ENCODE measurements around the gene CXCL12.

The CXCL12 gene

DNA sequence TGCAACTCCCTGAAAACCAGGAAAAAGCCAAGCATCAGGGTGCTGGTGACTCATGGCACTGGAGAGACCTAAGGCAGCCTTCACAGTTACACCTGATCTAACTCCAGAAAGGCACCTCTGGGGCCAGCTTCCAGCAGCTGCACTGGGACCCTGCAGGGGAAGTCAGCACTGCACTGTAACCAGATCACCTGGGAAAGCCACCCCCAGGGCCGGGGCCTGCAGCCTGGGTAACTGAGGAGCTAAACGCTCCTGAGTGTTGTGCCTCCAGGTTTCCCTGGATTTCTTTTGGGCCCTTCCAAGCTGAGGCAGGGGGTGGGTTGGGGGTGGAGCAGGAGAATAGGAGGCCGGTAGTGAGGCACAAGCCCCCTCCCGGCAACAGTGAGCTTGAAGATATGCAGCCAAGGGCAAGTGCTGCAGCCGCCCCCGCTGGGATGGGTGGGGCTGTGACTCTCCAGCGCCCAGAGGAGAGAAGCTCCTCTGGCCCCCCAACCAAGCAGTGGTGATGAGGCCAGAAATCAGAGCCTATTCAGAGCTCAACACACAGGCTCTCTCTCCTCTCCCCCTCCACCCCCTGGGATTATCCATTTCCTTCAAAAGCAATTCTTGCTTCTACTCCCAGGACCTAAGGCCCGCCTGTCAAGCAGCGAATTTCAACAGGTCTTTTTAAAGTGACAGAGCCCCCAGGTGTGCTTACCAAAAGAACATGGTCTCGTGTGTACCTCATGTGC is 2.6 kb downstream of the CXCL12 start:
- H3K27me3 ChIP-seq (ENCODE audit: control insufficient read depth, insufficient read depth, low read length) = peaks cover 18% of the 10 kb centered on the region
- peak overlapping the region; percentile 94 for H3K4me2 ChIP-seq (ENCODE audit: low read length)
- H3K4me3 ChIP-seq (ENCODE audit: low read length) = peak overlapping the region; percentile 76
- no peaks in the 10 kb centered on the region for H3K9me3 ChIP-seq (replicated peaks; ENCODE audit: low read length)
- peaks cover 17% of the 10 kb centered on the region for H3K4me1 ChIP-seq (ENCODE audit: control insufficient read depth, insufficient read depth, low read length)
- H3K36me3 ChIP-seq (ENCODE audit: insufficient read depth, low read length) = no peaks in the 10 kb centered on the region
- H3K9ac ChIP-seq (ENCODE audit: low read depth, low read length) = no peak overlapping the region

DNA sequence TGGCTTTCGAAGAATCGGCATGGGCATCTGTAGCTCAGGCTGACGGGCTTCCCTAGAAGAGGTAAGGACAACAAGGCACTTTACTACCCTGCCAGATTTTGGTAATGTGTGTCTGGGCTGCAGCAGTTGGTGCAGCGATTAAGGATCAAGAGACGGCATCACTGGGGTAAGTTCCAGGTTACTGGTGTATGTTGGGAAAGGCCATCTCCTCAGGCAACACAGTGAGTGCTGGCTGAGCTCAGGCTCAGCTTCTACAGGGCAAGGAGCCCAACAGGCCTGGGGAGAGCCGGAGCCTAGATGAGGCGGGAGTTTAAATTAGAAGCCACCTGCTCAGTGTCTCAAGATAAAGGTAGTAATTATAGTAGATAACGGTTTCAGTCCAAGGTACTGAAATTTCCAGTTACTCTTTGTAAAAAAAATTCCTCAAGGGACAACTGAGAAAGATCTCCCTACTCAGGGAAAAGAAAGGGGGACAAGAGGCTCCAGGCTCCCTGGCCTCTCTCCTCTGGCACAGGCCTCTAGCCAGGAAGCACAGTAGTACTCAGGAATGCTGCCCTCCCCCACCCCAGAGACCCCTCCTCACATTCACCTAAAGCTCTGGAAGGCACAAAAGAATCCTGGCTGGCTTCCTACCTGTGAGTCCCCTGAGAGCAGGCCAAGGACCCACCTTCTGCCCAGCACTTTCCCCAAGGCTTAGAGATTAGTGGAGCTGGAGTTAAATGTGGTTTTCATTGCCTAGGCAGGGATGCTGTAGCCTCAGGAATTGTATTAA is 3.9 kb downstream of the CXCL12 start:
- Histone ChIP-seq H3K4me1 (ENCODE audit: control insufficient read depth, insufficient read depth, low read length) (peaks cover 26% of the 10 kb centered on the region), H3K4me3 (ENCODE audit: low read length) (no peak overlapping the region), H3K27me3 (ENCODE audit: control insufficient read depth, insufficient read depth, low read length) (peaks cover 18% of the 10 kb centered on the region), H3K9me3 (replicated peaks; ENCODE audit: low read length) (no peaks in the 10 kb centered on the region), H3K9ac (ENCODE audit: low read depth, low read length) (no peak overlapping the region), H3K36me3 (ENCODE audit: insufficient read depth, low read length) (no peaks in the 10 kb centered on the region), H3K4me2 (ENCODE audit: low read length) (no peak overlapping the region)

DNA sequence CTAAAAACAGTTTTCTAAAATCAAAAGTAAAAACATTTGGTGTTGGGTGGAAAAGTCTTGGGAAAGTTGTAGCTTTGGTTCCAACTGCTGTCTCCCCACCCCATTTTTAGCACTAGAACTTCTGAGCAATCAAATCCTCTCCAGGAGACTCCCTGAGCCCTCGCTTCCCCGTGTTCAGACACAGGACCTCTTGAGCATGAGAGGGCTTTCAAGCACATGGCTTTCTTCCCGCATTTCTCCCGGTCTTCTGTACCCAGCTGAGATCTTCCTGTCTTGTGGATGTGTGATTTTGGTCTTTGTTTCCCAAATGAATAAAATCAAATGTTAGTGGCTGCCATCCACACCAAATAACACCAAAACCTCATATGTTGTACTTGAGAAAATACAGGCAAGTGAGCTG is 5.0 kb downstream of the CXCL12 start:
- Histone ChIP-seq H3K4me3 (ENCODE audit: low read length) (no peak overlapping the region), H3K27me3 (ENCODE audit: control insufficient read depth, insufficient read depth, low read length) (peaks cover 18% of the 10 kb centered on the region)

DNA sequence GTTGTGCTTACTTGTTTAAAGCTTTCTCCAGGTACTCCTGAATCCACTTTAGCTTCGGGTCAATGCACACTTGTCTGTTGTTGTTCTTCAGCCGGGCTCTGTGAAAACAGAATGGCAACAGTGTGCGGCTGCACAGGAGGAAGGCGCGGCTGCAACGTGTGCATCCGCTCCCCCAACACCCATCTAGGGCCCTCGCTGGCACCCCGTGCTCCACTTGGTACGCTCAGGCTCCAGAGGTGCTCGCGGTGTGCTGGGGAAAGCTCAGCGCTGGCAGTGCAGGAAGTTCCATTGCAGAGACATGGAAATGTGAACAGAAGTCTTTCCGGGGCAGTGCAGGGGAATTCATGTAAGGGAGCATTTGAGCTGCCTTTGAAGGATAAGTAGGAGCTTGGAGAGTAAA is 6.3 kb downstream of the CXCL12 start:
- Histone ChIP-seq H3K4me1 (ENCODE audit: control insufficient read depth, insufficient read depth, low read length) (peaks cover 16% of the 10 kb centered on the region), H3K27me3 (ENCODE audit: control insufficient read depth, insufficient read depth, low read length) (peaks cover 9% of the 10 kb centered on the region), H3K9me3 (replicated peaks; ENCODE audit: low read length) (no peaks in the 10 kb centered on the region), H3K4me2 (ENCODE audit: low read length) (no peak overlapping the region), H3K36me3 (ENCODE audit: insufficient read depth, low read length) (no peaks in the 10 kb centered on the region), H3K9ac (ENCODE audit: low read depth, low read length) (no peak overlapping the region), H3K4me3 (ENCODE audit: low read length) (no peak overlapping the region)

More for the DNA sequence above, 5.0 kb downstream of the CXCL12 start:
- no peak overlapping the region for H3K4me2 ChIP-seq (ENCODE audit: low read length)
- no peaks in the 10 kb centered on the region for H3K36me3 ChIP-seq (ENCODE audit: insufficient read depth, low read length)
- H3K4me1 ChIP-seq (ENCODE audit: control insufficient read depth, insufficient read depth, low read length) = peaks cover 26% of the 10 kb centered on the region
- no peak overlapping the region for H3K9ac ChIP-seq (ENCODE audit: low read depth, low read length)
- H3K9me3 ChIP-seq (replicated peaks; ENCODE audit: low read length) = no peaks in the 10 kb centered on the region

DNA sequence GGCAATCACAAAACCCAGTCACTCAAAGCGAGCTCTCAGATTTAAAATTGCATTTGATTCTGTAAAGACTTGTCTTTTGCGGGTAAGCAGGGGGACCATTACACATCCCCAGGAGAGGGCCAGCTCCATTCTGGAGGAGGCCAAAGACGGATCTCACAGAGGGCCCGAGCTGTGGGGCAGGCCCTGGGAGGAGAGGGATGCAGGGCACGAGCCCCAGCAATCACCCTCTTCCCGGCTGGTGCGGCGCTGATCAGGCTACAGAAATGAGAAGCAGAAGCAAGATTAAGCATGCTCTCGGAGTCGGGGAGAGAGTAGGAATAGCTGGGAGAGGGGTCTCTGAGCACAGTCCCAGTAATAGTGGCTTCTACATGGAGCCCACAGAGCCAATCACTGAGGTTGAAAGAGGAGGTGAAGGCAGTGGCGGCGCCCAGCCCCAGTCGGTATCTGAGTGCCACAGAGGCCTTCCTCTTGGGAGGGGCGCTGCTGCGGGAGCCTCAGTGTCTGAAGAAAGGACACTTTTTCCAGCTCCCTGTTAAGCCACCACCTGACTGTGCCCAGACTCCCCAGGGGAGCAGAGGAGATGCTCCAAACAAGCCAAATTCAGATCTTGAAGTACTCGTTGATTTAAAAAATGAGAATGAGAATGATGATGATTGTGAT is 7.1 kb downstream of the CXCL12 start:
- H3K4me1 ChIP-seq (ENCODE audit: control insufficient read depth, insufficient read depth, low read length) = peaks cover 9% of the 10 kb centered on the region
- H3K36me3 ChIP-seq (ENCODE audit: insufficient read depth, low read length) = no peaks in the 10 kb centered on the region
- no peak overlapping the region for H3K4me3 ChIP-seq (ENCODE audit: low read length)
- H3K9me3 ChIP-seq (replicated peaks; ENCODE audit: low read length) = no peaks in the 10 kb centered on the region
- H3K27me3 ChIP-seq (ENCODE audit: control insufficient read depth, insufficient read depth, low read length) = peaks cover 2% of the 10 kb centered on the region
- H3K9ac ChIP-seq (ENCODE audit: low read depth, low read length) = no peak overlapping the region
- H3K4me2 ChIP-seq (ENCODE audit: low read length) = no peak overlapping the region

DNA sequence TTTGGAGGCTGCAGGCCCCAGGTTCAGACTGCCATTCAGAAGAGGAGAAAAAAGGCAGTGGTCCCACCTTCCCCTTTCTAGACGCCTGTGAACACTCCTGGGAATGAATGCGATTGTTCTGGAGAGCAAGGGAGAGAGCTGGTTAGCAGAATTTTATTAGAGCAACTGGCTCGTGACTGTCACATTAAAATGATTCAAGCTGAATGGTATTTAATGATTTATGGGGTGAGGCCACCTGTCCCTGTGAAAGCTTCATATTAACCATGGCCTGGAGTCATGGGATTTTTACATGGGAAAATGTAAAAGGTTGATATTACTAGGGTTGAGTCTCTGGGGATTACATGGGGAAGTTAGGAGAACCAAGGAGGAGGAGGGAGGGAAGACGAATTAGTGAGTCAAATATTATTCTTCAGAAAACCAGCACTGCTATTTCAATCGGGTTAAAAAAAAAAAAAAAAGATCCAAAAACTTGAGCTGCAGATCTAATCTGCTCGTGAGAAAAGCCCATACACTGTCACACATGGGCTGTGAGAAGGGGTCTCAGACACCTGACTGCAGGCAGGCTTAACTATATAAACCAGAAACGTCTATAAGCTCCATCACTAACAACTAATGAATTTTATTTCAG is 8.3 kb downstream of the CXCL12 start:
- Histone ChIP-seq H3K4me3 (ENCODE audit: low read length) (no peak overlapping the region), H3K4me1 (ENCODE audit: control insufficient read depth, insufficient read depth, low read length) (peaks cover 9% of the 10 kb centered on the region), H3K4me2 (ENCODE audit: low read length) (no peak overlapping the region), H3K27me3 (ENCODE audit: control insufficient read depth, insufficient read depth, low read length) (no peaks in the 10 kb centered on the region), H3K36me3 (ENCODE audit: insufficient read depth, low read length) (no peaks in the 10 kb centered on the region), H3K9me3 (replicated peaks; ENCODE audit: low read length) (no peaks in the 10 kb centered on the region), H3K9ac (ENCODE audit: low read depth, low read length) (peak overlapping the region; percentile 7)

DNA sequence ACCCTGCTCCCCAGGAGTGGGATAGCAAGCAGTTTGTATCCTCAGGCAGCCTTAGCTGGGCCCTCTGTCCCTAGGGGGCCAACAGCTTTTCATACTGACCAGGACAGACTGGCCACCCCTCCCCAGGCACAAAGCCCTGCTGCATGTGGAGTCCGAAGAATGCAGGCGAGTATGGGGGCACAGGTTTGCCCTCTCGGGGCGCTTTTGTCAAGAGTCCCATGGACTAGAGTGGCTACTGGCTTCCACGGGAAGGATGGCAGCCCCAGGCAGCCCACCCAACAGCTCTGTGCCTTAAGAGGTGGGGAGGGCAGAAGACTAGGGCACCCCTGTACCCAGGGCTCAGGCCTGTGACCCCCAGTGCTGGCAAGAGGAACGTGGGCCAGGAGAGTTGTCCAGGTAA is 10.7 kb downstream of the CXCL12 start:
- Histone ChIP-seq H3K9me3 (replicated peaks; ENCODE audit: low read length) (no peaks in the 10 kb centered on the region), H3K9ac (ENCODE audit: low read depth, low read length) (no peak overlapping the region), H3K4me2 (ENCODE audit: low read length) (no peak overlapping the region), H3K27me3 (ENCODE audit: control insufficient read depth, insufficient read depth, low read length) (no peaks in the 10 kb centered on the region), H3K4me3 (ENCODE audit: low read length) (no peak overlapping the region), H3K4me1 (ENCODE audit: control insufficient read depth, insufficient read depth, low read length) (peaks cover 9% of the 10 kb centered on the region), H3K36me3 (ENCODE audit: insufficient read depth, low read length) (no peaks in the 10 kb centered on the region)

DNA sequence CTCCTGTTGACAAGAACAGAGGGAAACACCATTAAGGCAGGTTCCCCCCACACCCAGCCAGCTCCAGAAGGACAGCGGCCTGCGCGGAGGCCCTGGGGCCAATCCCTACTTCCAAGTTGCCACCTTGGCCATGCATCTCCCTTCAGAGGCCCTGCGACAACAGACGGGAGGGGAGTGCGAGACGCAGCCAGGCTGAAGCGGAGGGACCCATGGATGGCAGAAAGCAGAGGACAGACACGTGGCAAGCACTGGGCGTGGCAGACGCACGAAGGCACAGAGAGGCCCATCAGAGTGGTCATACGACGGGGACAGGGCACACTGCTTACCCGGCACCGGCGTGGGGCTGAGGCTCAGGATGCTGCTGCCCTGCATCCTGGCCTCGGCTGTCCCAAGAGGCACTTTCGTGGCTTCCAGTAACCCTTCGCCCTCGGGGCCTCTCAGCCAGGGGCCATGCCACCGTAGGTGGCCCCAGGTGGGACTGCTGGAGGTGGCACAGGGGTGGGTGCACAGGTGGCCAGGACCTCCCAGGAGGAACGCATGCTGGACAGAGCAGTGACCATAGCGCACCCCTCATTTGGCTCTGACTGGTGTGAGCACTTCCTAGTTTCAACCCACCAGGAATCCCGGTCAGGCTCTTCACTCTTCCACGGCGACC is 11.4 kb downstream of the CXCL12 start:
- H3K4me2 ChIP-seq (ENCODE audit: low read length) = no peak overlapping the region
- H3K36me3 ChIP-seq (ENCODE audit: insufficient read depth, low read length) = no peaks in the 10 kb centered on the region
- H3K4me3 ChIP-seq (ENCODE audit: low read length) = no peak overlapping the region
- H3K27me3 ChIP-seq (ENCODE audit: control insufficient read depth, insufficient read depth, low read length) = peaks cover 3% of the 10 kb centered on the region
- no peaks in the 10 kb centered on the region for H3K9me3 ChIP-seq (replicated peaks; ENCODE audit: low read length)
- H3K9ac ChIP-seq (ENCODE audit: low read depth, low read length) = no peak overlapping the region
- H3K4me1 ChIP-seq (ENCODE audit: control insufficient read depth, insufficient read depth, low read length) = peaks cover 9% of the 10 kb centered on the region

DNA sequence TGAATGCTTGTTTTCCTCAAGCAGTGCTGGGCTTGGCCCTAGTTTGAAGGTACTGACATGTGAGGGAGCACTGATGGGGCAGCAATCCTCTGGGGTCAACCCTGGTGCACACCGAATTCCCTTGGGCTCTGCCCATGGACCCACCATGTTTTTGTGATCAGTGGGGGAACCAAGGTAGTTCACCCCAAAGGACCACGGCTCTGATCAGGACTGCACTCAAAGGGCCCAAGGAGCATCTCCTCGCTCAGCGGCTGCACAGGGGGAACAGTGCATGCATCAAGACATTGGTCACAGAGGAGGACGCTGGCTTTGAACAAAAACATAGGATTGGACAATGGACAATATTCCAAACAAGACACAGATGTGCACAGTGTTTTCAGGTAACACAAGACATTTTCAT is 12.7 kb downstream of the CXCL12 start:
- Histone ChIP-seq H3K9ac (ENCODE audit: low read depth, low read length) (no peak overlapping the region), H3K27me3 (ENCODE audit: control insufficient read depth, insufficient read depth, low read length) (peaks cover 3% of the 10 kb centered on the region), H3K36me3 (ENCODE audit: insufficient read depth, low read length) (no peaks in the 10 kb centered on the region), H3K4me2 (ENCODE audit: low read length) (no peak overlapping the region), H3K9me3 (replicated peaks; ENCODE audit: low read length) (no peaks in the 10 kb centered on the region), H3K4me1 (ENCODE audit: control insufficient read depth, insufficient read depth, low read length) (peaks cover 9% of the 10 kb centered on the region), H3K4me3 (ENCODE audit: low read length) (no peak overlapping the region)

DNA sequence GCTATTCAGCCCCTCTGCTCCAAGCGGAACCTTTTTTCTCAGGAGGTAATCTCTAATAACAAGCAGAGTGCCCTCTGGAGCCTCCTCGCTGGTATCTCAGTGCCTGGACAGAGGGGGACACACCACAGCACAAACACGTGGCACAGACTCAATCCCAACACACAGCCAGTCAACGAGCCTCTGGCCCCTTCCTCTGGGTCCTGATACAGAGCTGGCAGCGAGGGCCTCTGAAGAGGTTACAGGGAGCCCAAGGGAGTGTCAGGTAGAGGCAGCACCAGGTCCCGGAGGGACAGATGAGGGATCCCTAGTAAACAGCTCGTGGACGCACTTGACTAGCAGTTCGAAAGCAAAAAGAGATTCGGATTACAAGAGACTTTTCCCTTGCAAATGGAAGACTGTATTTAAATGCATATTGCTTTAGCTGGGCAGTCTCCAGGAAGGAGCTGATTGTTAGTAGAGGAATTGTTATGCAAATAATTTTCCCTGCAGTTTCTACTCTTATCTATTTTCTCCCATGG is 14.1 kb downstream of the CXCL12 start:
- Histone ChIP-seq H3K9ac (ENCODE audit: low read depth, low read length) (no peak overlapping the region), H3K27me3 (ENCODE audit: control insufficient read depth, insufficient read depth, low read length) (peaks cover 3% of the 10 kb centered on the region), H3K4me2 (ENCODE audit: low read length) (no peak overlapping the region), H3K36me3 (ENCODE audit: insufficient read depth, low read length) (no peaks in the 10 kb centered on the region), H3K4me3 (ENCODE audit: low read length) (no peak overlapping the region), H3K9me3 (replicated peaks; ENCODE audit: low read length) (no peaks in the 10 kb centered on the region), H3K4me1 (ENCODE audit: control insufficient read depth, insufficient read depth, low read length) (no peaks in the 10 kb centered on the region)

DNA sequence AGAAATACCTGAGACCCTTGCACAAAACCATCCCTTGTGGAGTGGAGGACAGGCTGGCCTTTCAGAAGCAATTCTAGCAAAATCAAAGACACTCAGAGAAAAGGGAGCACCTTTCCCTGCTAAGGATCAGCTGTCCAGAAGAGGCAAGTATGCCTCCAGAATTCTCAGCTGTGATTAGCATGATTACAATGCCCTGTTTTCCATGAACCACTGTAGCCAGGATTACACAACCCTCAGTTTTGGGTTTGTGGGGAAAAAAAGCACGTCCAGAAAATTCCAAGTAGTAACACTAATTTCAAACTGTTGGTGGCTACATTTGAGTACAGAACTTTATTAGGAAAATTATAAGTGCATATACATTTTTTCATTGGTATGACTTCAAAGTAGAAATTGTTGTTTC is 15.0 kb downstream of the CXCL12 start:
- H3K9me3 ChIP-seq (replicated peaks; ENCODE audit: low read length) = no peaks in the 10 kb centered on the region
- H3K27me3 ChIP-seq (ENCODE audit: control insufficient read depth, insufficient read depth, low read length) = peaks cover 3% of the 10 kb centered on the region

More for the DNA sequence above, 15.0 kb downstream of the CXCL12 start:
- Histone ChIP-seq H3K36me3 (ENCODE audit: insufficient read depth, low read length) (no peaks in the 10 kb centered on the region), H3K4me2 (ENCODE audit: low read length) (no peak overlapping the region), H3K9ac (ENCODE audit: low read depth, low read length) (no peak overlapping the region), H3K4me1 (ENCODE audit: control insufficient read depth, insufficient read depth, low read length) (no peaks in the 10 kb centered on the region), H3K4me3 (ENCODE audit: low read length) (no peak overlapping the region)

Measured in skeletal muscle satellite cell (primary cell).